Spleen (tissue), 11 donors: Measurements from ENCODE around the gene ZNF69. TPM values are rescaled to one million over a fixed set of nuclear protein-coding genes. Genes with fewer than 3 reads are reported as not detected.
A peak's percentile ranks its signal among the peaks of the same experiment; 100 is the strongest.
"Not testable (repeated sequence)": the region's sequence is repeated elsewhere in the genome, so short reads cannot be mapped to it uniquely, and the experiment has no call there.

ENCODE experiments used
- DNase-seq: peaks from one replicate; pipeline ENCODE4 v3.0.0-alpha.2; 2020
- H3K27ac ChIP-seq, 8 donors: fragments of 200-600 bp; sonication (generic) in 7 of 8; 1 replicate in 4 of 8; 2 replicates in 4 of 8; pipeline versions ENCODE4 v1.5.0 to v1.8.0; 2016 to 2021; ENCODE audit warnings: inconsistent platforms in 4 of 8, mild to moderate bottlenecking in 4 of 8, moderate library complexity in 1 of 8
- H3K27me3 ChIP-seq, 7 donors: fragments of 200-600 bp; sonication (generic) in 6 of 7; replicated peaks in 1 of 7; 1 replicate in 4 of 7; 2 replicates in 3 of 7; pipeline versions ENCODE4 v1.5.0 to v1.8.0; 2016 to 2021; ENCODE audit warnings: inconsistent platforms in 3 of 7, mild to moderate bottlenecking in 1 of 7
- H3K36me3 ChIP-seq, 6 donors: fragments of 200-600 bp; sonication (generic) in 5 of 6; 1 replicate in 4 of 6; 2 replicates in 2 of 6; pipeline versions ENCODE4 v1.5.0 to v1.8.0; 2016 to 2021; ENCODE audit warnings: inconsistent platforms in 2 of 6
- H3K4me1 ChIP-seq, 6 donors: fragments of 200-600 bp; sonication (generic) in 5 of 6; 1 replicate in 3 of 6; 2 replicates in 3 of 6; pipeline versions ENCODE4 v1.5.0 to v1.8.0; 2016 to 2021; ENCODE audit warnings: inconsistent platforms in 3 of 6
- H3K4me3 ChIP-seq, 8 donors: fragments of 200-600 bp; sonication (generic) in 7 of 8; 1 replicate in 4 of 8; 2 replicates in 4 of 8; pipeline versions ENCODE4 v1.5.0 to v1.8.0; 2016 to 2021; ENCODE audit warnings: inconsistent platforms in 4 of 8, mild to moderate bottlenecking in 4 of 8, moderate library complexity in 2 of 8
- H3K9me3 ChIP-seq, 8 donors: fragments of 200-600 bp; sonication (generic) in 7 of 8; 1 replicate in 4 of 8; 2 replicates in 4 of 8; pipeline versions ENCODE4 v1.5.0 to v1.8.0; 2016 to 2021; ENCODE audit warnings: inconsistent platforms in 4 of 8
- CTCF ChIP-seq, 11 experiments: fragments of 200-600 bp in 7 of 11; fragments of 450-650 bp in 4 of 11; sonication (generic) in 4 of 11; IDR thresholded peaks in 8 of 11; conservative IDR thresholded peaks in 3 of 11; 1 replicate in 7 of 11; 2 replicates in 4 of 11; pipeline versions ENCODE4 v1.4.0 to v1.8.0; 2016 to 2021; ENCODE audit warnings: antibody characterized with exemption in 11 of 11, inconsistent platforms in 4 of 11, mild to moderate bottlenecking in 1 of 11
- POLR2A ChIP-seq, 3 donors: fragments of 450-650 bp; IDR thresholded peaks; one replicate each; pipeline ENCODE4 v1.5.1; 2017; ENCODE audit warnings: antibody characterized with exemption in 3 of 3, mild to moderate bottlenecking in 1 of 3
- POLR2AphosphoS5 ChIP-seq, 3 donors: sonication (generic); formaldehyde crosslinking; IDR thresholded peaks; one replicate each; pipeline ENCODE4 v1.5.1; 2017; ENCODE audit warnings: antibody characterized with exemption in 3 of 3
- WGBS, 5 donors: extraction: QIAGEN DNeasy Blood & Tissue Kit in 3 of 5; methylation state at CpG; one replicate each; pipeline versions ENCODE4 v1.1.5 to v1.1.7; 2013 to 2018; 5-methylcytosine and 5-hydroxymethylcytosine counted together
- intact Hi-C: fragments of 100-400 bp; cut with DNase I; formaldehyde crosslinking; loops from one replicate; pipeline ENCODE4 v1.15.0; 2023; ENCODE audit warnings: low total_unique reads
- polyA plus RNA-seq, 3 donors: library from polyadenylated mRNA; stranded (reverse); fragments of 200-250 nt; gene quantifications; one replicate each; pipeline ENCODE4 v1.2.1, GENCODE V29; 2013
- total RNA-seq, 7 donors: library from RNA; depleted of rRNA in 3 of 7; stranded (reverse); fragments of >200 nt in 3 of 7; fragmentation: NEBNext Ultra II Directional in 4 of 7; extraction: Animal tissue kit (Norgen Biotek cat#: 25700) in 4 of 7; gene quantifications; one replicate each; pipeline versions ENCODE4 v1.1.0 to v1.2.1, GENCODE V29; 2016 to 2021
- donor health status: healthy with polysubstance abuse.
- donor health status: DM: no; HTN: no; CAD: no; lungs with moderate emphysema.
- donor health status: DM: no; HTN: no; CAD: no.
- donor health status: Bipolar disorder and iron deficiency.
- donor health status: healthy.
- donor health status: DM: no; HTN: no; CAD: no.
- donor health status: DM: yes; HTN: yes; CAD: no.

Gene ZNF69
- total and polyA plus RNA-seq, 10 donors, result 1.8 to 11.0 (median 4.6) TPM

GRCh38 chr19:11924886-11925650 lies 37.5 kb downstream of the ZNF69 start, which contains the start of gene ZNF700:
ZNF700 (plus strand) TSS chr19:11925107; CDS start chr19:11925211, 104 bp downstream.
- H3K27ac ChIP-seq, result peak within 1 kb of the TSS; percentile 93 to 99 (median 97)
- intact Hi-C loops, result loop anchor here (5.0 kb wide), 1 partner anchor 62 kb away; no protein-coding TSS in a partner anchor
- peaks cover 0 to 11% (median 2%) of the 10 kb centered on the region in 6 donors for H3K36me3 ChIP-seq
- 0% methylated on average over 26 to 53 of the region's 53 CpGs for WGBS, 5 donors
- peak within 1 kb of the TSS; percentile 68 to 96 (median 84) for H3K4me3 ChIP-seq
- no peaks in the 10 kb centered on the region for H3K27me3 ChIP-seq
- peak in 1 of 11 experiments; percentile 20 for TF ChIP-seq CTCF (IDR thresholded peaks at IDR 0.05 in 8 of 11, conservative IDR thresholded peaks at IDR 0.05 in 3 of 11)
- TF ChIP-seq POLR2A (IDR thresholded peaks at IDR 0.05), result peak in 1 of 3 donors; percentile 52
- TF ChIP-seq POLR2AphosphoS5 (IDR thresholded peaks at IDR 0.05), result peak; percentile 82 to 91 (median 88)
- no peaks in the 10 kb centered on the region for H3K9me3 ChIP-seq
- peak; percentile 96 for DNase-seq
- H3K4me1 ChIP-seq, result peaks cover 5 to 59% (median 34%) of the 10 kb centered on the region in 6 donors

- 4 to 7% (median 6%) methylated on average over 10 of the region's 10 CpGs for WGBS, 5 donors
- not testable (repeated sequence) for DNase-seq
Observed at GRCh38 chr19:11925651-11926187, 38.1 kb downstream of the ZNF69 start.

GRCh38 chr19:11927227-11927626 lies 39.6 kb downstream of the ZNF69 start:
- no peak overlapping the region for H3K4me3 ChIP-seq
- DNase-seq, result no peak
- peaks cover 0 to 26% (median 2%) of the 10 kb centered on the region in 6 donors for H3K36me3 ChIP-seq
- TF ChIP-seq CTCF (IDR thresholded peaks at IDR 0.05 in 8 of 11, conservative IDR thresholded peaks at IDR 0.05 in 3 of 11) (no peak), POLR2A (IDR thresholded peaks at IDR 0.05) (no peak), POLR2AphosphoS5 (IDR thresholded peaks at IDR 0.05) (no peak)
- H3K4me1 ChIP-seq, result peaks cover 5 to 80% (median 49%) of the 10 kb centered on the region in 6 donors
- 84 to 95% (median 92%) methylated on average over 3 of the region's 3 CpGs for WGBS, 5 donors
- no peak overlapping the region for H3K27ac ChIP-seq
- no peaks in the 10 kb centered on the region for H3K27me3 ChIP-seq
- intact Hi-C loops, result loop anchor here (5.0 kb wide), 1 partner anchor 60 kb away; no protein-coding TSS in a partner anchor
- no peaks in the 10 kb centered on the region for H3K9me3 ChIP-seq

More at GRCh38 chr19:11925651-11926187, 38.1 kb downstream of the ZNF69 start:
- peak overlapping the region; percentile 68 to 96 (median 84) for H3K4me3 ChIP-seq
- intact Hi-C loops, result loop anchor here (5.0 kb wide), 1 partner anchor 62 kb away; no protein-coding TSS in a partner anchor
- peaks cover 0 to 18% (median 2%) of the 10 kb centered on the region in 6 donors for H3K36me3 ChIP-seq
- H3K27me3 ChIP-seq, H3K9me3 ChIP-seq: not testable (repeated sequence)
- H3K27ac ChIP-seq, result peak overlapping the region; percentile 93 to 99 (median 97)
- H3K4me1 ChIP-seq, result peaks cover 5 to 65% (median 38%) of the 10 kb centered on the region in 6 donors

GRCh38 chr19:11931051-11931450 lies 43.5 kb downstream of the ZNF69 start:
- Histone ChIP-seq H3K27me3 (no peaks in the 10 kb centered on the region), H3K36me3 (peaks cover 0 to 57% (median 2%) of the 10 kb centered on the region in 6 donors), H3K27ac (peak overlapping the region in 1 of 8 donors; percentile 14), H3K4me1 (peaks cover 2 to 55% (median 32%) of the 10 kb centered on the region in 6 donors), H3K4me3 (no peak overlapping the region), H3K9me3 (peaks cover 0 to 37% (median 29%) of the 10 kb centered on the region in 8 donors)
- intact Hi-C loops, result no loop called here
- TF ChIP-seq POLR2A (IDR thresholded peaks at IDR 0.05), result no peak
- no peak for TF ChIP-seq CTCF (IDR thresholded peaks at IDR 0.05 in 8 of 11, conservative IDR thresholded peaks at IDR 0.05 in 3 of 11)
- TF ChIP-seq POLR2AphosphoS5 (IDR thresholded peaks at IDR 0.05), result no peak
- no peak for DNase-seq
- 51 to 63% (median 60%) methylated on average over 3 of the region's 3 CpGs for WGBS, 5 donors
